ENCODE data around the gene ENDOD1. TPM values are rescaled to one million over a fixed set of nuclear protein-coding genes. Genes with fewer than 3 reads are reported as not detected.

ENDOD1 gene, protein sequence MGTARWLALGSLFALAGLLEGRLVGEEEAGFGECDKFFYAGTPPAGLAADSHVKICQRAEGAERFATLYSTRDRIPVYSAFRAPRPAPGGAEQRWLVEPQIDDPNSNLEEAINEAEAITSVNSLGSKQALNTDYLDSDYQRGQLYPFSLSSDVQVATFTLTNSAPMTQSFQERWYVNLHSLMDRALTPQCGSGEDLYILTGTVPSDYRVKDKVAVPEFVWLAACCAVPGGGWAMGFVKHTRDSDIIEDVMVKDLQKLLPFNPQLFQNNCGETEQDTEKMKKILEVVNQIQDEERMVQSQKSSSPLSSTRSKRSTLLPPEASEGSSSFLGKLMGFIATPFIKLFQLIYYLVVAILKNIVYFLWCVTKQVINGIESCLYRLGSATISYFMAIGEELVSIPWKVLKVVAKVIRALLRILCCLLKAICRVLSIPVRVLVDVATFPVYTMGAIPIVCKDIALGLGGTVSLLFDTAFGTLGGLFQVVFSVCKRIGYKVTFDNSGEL
- 10 to 100 TPM; 27.8 to 44.8 (median 35.9) TPM for total RNA-seq

DNA sequence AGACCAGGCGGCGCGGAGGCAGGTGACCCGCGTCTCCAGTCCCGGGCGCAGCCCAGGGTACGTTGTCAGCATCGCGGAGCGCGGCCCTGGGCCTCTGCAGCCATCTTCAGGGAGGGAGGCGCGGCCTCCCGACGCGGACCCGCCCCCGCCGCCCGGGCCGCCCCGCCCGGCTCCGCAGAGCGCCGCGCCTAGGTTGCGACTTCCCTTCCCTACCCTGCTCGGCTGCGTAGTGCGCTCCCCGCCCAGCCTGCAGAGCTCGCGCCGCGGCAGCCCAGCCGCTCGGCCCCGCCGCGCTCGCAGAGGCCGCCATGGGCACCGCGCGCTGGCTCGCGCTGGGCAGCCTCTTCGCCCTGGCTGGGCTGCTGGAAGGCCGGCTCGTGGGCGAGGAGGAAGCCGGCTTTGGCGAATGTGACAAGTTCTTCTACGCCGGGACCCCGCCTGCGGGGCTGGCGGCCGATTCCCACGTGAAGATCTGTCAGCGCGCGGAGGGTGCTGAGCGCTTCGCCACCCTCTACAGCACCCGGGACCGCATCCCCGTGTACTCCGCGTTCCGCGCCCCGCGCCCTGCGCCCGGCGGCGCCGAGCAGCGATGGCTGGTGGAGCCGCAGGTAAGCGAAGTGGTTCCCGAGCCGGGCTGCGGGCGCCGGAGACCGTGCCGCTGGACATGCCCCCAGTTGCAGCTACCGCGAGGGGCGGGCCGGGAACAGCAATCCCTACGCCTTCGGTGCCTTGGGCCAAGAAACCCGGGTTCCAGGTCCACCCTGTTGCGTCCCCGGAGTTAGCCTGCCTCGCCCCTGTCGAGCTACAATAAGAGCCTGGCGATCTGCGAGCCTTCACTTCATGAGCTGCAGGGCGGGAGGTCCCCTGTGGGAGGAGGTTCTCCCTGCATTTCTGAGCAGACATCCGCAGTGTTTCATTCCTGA is at the start of gene ENDOD1:
Gene ENDOD1 (plus strand): TSS at position 227 of the 923 bp plus-strand sequence. CDS start 82 bp downstream, at position 309.
- H3K4me1 ChIP-seq = peaks cover 19 to 55% (median 30%) of the 10 kb centered on the region in 3 donors
- 0 to 7% methylated on average over 3 of the region's 106 CpGs for WGBS, 2 donors
- H3K36me3 ChIP-seq = peaks cover 0 to 5% (median 0%) of the 10 kb centered on the region in 3 donors
- peak; percentile 34 for DNase-seq
- peak within 1 kb of the TSS; percentile 75 to 97 (median 95) for H3K4me3 ChIP-seq
- TF ChIP-seq, protein P1, sequence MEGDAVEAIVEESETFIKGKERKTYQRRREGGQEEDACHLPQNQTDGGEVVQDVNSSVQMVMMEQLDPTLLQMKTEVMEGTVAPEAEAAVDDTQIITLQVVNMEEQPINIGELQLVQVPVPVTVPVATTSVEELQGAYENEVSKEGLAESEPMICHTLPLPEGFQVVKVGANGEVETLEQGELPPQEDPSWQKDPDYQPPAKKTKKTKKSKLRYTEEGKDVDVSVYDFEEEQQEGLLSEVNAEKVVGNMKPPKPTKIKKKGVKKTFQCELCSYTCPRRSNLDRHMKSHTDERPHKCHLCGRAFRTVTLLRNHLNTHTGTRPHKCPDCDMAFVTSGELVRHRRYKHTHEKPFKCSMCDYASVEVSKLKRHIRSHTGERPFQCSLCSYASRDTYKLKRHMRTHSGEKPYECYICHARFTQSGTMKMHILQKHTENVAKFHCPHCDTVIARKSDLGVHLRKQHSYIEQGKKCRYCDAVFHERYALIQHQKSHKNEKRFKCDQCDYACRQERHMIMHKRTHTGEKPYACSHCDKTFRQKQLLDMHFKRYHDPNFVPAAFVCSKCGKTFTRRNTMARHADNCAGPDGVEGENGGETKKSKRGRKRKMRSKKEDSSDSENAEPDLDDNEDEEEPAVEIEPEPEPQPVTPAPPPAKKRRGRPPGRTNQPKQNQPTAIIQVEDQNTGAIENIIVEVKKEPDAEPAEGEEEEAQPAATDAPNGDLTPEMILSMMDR (IDR thresholded peaks at IDR 0.05) = no peak
- peak in 2 of 4 donors; percentile 93 to 94 for TF ChIP-seq POLR2A (IDR thresholded peaks at IDR 0.05)
- H3K27me3 ChIP-seq = no peaks in the 10 kb centered on the region
- intact Hi-C loops (cut with DNase I) = no loop called here
- H3K9me3 ChIP-seq = no peaks in the 10 kb centered on the region
- H3K27ac ChIP-seq = peak within 1 kb of the TSS; percentile 95 to 99 (median 98)

DNA sequence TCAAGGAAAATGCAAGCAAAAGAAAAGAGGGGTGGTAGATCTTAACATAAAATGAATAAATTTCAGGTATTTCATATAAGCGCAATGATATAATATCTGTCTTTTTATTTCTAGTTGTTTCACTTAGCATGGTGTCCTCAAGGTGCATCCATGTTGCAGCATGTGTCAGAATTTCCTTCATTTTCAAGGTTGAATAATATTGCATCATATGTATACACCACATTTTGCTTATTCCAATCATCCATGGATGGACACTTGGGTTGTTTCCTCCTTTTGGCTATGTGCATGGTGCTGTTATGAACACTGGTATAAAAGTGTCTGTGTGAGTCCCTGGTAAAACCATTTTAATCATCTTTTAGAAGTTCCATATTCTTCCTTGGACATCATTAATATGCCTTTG is 47.4 kb upstream of the ENDOD1 start:
- Histone ChIP-seq H3K27ac (no peak overlapping the region), H3K27me3 (peaks cover 0 to 37% (median 0%) of the 10 kb centered on the region in 4 donors), H3K36me3 (no peaks in the 10 kb centered on the region), H3K4me1 (no peaks in the 10 kb centered on the region), H3K4me3 (no peak overlapping the region), H3K9me3 (no peaks in the 10 kb centered on the region)
- DNase-seq = no peak
- intact Hi-C loops (cut with DNase I) = no loop called here
- 92 to 100% methylated on average over 1 of the region's 1 CpG for WGBS, 2 donors
- TF ChIP-seq POLR2A (IDR thresholded peaks at IDR 0.05) = no peak
- TF ChIP-seq, protein P1 (IDR thresholded peaks at IDR 0.05) = no peak

DNA sequence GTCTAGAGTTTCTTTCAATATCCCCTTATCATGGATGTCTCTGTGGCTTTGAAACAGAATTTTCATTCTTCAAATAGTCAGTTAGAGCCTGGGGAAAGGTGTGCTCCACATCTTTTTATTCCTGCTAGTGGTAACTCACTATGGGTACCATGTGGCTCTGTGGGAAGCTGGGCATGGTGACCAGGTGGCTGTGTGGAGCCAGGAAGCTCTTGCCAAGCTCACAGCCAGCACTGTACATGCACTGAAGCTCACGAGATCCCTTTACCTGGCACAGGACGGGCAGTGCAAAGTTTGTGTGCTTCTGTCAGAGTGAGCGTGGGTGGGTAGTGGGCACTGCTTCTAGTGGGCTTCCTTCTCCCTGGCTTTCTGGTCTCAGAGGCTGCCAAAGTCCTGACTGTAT is 46.7 kb upstream of the ENDOD1 start:
- H3K9me3 ChIP-seq = no peaks in the 10 kb centered on the region
- no peak overlapping the region for H3K4me3 ChIP-seq
- 40 to 100% methylated on average over 1 to 3 of the region's 3 CpGs for WGBS, 2 donors
- intact Hi-C loops (cut with DNase I) = no loop called here
- no peak overlapping the region for H3K27ac ChIP-seq
- H3K4me1 ChIP-seq = no peaks in the 10 kb centered on the region
- no peaks in the 10 kb centered on the region for H3K36me3 ChIP-seq
- no peak for TF ChIP-seq POLR2A (IDR thresholded peaks at IDR 0.05)
- TF ChIP-seq, protein P1 (IDR thresholded peaks at IDR 0.05) = no peak
- peaks cover 0 to 31% (median 0%) of the 10 kb centered on the region in 4 donors for H3K27me3 ChIP-seq
- no peak for DNase-seq

DNA sequence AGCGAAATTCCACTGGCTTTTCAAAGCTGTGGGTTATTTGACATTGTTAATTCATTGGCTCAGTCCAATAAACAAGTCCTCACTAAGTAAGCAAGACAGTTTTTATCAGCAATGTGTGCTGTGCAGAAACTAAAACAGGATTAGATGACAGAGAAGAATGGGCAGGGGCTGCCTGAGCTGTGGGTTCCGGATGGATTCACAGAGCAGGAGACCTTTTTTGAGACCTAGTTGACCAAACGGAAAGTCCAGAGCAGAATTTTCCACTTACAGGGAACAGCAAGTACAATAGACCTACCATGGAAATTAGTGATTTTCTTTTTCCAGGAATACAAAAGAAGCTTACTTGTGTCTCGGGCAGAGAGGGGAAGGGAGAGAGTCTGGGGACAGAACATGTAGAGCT is 45.6 kb upstream of the ENDOD1 start:
- TF ChIP-seq, protein P1 (IDR thresholded peaks at IDR 0.05) = no peak
- no peak for TF ChIP-seq POLR2A (IDR thresholded peaks at IDR 0.05)
- H3K27me3 ChIP-seq = peaks cover 0 to 27% (median 0%) of the 10 kb centered on the region in 4 donors
- no peak for DNase-seq
- H3K9me3 ChIP-seq = no peaks in the 10 kb centered on the region
- 49 to 53% methylated on average over 4 of the region's 4 CpGs for WGBS, 2 donors
- no peak overlapping the region for H3K27ac ChIP-seq
- H3K4me1 ChIP-seq = no peaks in the 10 kb centered on the region
- intact Hi-C loops (cut with DNase I) = no loop called here
- H3K36me3 ChIP-seq = no peaks in the 10 kb centered on the region
- no peak overlapping the region for H3K4me3 ChIP-seq

All from esophagus squamous epithelium (tissue), 5 donors.